Measurements from ENCODE around the gene ZNF217.
"Not testable (repeated sequence)": the region's sequence is repeated elsewhere in the genome, so short reads cannot be mapped to it uniquely, and the experiment has no call there.

ZNF217 gene

GRCh38 chr20:53621482-53622246, 28.0 kb upstream of the ZNF217 start:
- no peak for DNase-seq

DNA sequence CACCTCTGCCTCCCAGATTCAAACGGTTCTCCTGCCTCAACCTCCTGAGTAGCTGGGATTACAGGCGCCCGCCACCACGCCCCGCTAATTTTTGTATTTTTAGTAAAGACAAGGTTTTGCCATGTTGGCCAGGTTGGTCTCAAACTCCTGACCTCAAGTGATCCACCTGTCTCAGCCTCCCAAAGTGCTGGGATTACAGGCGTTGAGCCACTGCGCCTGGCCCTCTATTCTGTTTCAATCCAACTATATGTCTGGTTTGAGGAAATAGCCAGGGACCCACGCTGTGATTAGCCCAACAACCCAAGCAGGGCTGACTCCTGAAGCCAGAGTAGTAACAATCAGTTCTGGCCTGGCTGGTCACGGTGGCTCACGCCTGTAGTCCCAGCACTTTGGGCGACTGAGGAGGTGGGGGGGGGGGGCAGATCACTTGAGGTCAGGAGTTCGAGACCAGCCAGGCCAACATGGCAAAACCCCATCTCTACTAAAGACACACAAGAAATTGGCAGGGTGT, 24.9 kb upstream of the ZNF217 start:
- DNase-seq: not testable (repeated sequence)

- DNase-seq: no peak
Measured at GRCh38 chr20:53617791-53618489, 24.3 kb upstream of the ZNF217 start.

DNA sequence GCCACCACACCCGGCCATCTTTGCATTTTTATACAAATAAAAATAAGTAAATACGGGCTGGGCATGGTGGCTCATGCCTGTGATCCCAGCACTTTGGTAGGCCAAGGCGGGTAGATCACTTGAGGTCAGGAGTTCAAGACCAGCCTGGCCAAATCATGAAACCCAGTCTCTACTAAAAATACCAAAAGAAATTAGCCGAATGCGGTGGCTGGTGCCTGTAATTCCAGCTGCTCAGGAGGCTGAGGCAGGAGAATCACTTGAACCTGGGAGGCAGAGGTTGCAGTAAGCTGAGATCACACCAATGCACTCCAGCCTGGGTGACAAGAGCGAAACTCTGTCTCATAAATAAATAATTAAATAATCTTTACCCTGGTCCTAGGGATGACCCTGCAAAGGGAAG, 22.9 kb upstream of the ZNF217 start:
- not testable (repeated sequence) for DNase-seq

DNA sequence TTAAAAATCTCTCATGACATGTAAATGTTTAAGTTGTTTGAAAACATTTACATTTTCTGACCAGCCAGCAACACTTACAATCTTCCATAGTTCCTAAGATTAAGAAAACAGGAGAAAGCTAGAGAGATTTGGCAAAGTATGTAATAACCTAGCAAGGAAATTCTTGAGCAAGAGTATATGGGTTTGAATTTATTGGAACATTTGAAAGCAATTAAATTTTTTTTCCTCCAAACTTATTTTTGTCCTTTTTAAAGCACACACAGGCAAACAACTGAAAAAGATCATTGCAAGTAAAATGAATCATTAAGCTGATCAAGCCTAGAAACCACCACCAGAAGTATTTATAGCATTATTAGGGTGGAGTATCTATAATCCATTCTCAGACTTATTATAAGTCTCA, 20.1 kb upstream of the ZNF217 start:
- no peak for DNase-seq

- not testable (repeated sequence) for DNase-seq
Measured at GRCh38 chr20:53612289-53612688, 18.6 kb upstream of the ZNF217 start.

DNA sequence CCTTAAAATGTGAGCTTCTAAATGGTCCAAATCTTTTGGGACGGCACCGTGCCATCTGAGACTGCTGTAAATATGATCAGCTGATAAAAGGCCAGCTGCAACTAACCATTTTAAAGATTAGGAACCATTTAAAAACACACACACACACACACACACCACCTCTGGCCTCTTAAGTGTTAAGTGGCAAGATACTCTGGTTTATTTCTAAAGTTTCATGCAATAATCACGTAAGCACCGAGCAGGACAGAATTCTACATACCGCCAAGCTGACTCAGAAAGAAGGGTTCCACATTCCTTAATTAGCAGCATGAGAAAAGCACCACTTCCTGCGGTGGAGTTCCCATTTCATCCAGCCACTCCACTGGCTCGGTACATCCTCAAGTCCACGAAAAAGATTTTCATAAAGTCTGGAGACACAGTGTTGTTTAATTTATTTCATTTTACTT, 17.8 kb upstream of the ZNF217 start:
- DNase-seq: no peak

DNA sequence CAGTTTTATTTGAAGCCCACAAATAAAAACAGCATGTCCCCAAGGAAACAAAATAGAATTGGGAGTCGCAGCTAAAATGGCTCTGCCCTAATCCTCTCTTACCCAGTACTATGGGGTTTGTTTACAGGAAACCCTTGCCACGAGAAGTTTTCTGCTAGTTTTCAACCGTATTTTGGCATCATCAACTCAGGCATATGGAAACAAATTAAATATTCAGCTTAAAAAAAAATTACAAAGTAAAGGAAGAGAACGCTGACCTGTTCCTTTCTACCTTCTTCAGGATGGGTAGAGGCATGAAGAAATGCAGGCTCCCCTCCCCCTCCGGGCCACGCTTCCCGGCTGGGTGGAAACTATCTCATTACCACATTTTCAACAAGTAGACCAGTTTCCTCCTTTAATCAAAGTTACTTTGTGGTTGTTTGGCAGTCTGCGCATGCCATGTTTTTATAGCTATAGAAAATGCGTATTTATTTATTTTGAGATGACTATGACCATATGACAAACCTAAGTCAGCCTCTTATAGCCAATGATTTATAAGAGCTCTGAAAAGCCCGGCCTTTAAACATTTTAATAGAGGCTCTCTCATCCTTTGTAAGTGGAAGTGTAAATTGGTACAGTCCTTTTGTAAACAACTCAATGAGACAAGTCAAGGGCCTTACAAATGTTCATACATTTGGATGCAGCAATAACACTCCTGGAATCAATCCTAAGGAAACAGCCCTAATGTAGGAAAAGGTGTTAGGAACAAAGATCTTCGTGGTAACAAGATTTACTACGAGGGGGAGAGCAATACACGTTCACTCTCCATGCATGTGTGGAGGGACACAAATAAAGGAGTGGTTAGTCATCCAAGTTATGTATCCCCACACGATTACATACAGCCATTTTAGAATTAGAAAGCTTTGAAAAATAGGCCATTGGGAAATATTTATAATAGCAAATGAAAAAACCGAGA, 16.1 kb upstream of the ZNF217 start:
- DNase-seq: no peak

GRCh38 chr20:53608456-53609452, 15.1 kb upstream of the ZNF217 start:
- DNase-seq: no peak

GRCh38 chr20:53608071-53608455, 14.4 kb upstream of the ZNF217 start:
- DNase-seq: no peak

DNA sequence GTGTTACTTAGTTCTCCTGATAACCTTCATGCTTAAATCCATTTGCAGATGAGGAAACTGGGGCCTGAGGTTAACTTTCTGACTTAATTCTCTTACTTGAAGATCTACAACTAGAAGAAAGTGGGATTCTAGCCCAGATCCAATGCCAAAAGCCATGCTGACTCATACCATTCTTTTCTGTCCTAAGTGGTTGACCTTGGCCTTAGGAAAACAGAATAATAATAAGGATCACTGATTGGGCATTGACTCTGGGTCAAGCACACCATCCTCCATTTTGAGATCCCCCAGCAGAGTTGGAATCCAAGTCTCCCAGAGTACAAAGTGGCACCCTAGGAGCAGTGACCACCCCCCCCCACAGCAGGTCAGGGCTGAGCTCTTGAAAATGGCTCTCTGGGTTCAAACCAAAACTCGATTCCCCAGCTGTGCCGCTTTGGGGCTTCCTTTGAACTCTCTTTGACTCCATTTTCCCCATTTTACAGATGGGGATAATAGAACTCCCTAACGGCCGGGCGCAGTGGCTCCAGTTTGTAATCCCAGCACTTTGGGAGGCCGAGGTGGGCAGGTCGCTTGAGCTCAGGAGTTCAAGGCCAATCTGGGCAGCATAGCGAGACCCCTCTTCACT, 12.8 kb upstream of the ZNF217 start:
- no peak for DNase-seq

- DNase-seq: not testable (repeated sequence)
Measured at GRCh38 chr20:53605401-53605800, 11.8 kb upstream of the ZNF217 start.

- DNase-seq: not testable (repeated sequence)
Measured at GRCh38 chr20:53604846-53605245, 11.2 kb upstream of the ZNF217 start.

DNA sequence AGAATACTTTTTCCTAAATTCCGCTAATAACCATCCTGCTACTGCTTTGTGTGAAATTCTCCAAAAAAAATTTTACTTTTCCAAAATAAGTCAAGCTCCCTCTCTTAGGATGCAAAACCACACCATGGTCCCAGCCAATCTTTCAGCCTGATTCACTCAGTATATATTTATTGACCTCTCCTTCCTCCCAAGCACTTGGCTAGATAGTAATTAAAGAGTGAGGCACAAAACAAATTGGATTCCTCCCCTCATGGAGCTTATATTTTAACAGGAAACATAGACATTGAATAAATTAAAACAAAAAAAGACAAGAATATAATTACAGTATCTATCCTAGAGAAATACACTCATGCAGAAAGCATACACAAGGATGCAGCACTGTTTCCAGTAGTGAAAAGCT, 9.0 kb upstream of the ZNF217 start:
- no peak for DNase-seq

DNA sequence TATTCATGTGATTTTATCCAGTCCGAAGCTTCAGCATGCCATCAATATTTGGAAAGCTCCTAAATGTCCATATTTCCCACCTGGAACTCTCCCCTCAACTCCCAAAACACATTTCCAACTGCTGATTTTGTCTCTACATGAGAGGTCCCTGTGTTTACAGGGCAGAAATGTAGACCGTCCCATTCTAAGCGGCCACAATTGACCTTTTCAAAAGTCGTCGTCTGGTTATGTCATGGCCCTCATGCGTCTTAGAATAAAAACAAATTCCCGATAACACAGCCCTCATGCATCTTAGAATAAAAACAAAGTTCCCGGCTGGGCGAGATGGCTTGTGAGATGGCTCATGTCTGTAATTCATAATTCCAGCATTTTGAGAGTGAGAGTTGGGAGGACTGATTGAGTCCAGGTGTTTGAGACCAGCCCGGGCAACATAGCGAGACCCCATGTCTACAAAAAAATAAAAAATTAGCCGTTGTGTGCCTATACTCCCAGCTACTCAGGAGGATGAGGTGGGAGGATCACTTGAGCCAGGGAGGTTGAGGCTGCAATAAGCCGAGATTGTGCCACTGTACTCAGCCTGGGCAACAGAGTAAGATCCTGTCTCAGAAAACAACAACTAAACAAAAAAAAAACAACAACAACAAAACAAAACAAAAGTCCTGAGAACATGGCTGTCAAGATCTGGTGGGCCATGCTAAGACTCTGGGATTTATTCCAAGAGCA, 6.4 kb upstream of the ZNF217 start:
- no peak for DNase-seq

GRCh38 chr20:53599378-53599777, 5.7 kb upstream of the ZNF217 start:
- no peak for DNase-seq

DNA sequence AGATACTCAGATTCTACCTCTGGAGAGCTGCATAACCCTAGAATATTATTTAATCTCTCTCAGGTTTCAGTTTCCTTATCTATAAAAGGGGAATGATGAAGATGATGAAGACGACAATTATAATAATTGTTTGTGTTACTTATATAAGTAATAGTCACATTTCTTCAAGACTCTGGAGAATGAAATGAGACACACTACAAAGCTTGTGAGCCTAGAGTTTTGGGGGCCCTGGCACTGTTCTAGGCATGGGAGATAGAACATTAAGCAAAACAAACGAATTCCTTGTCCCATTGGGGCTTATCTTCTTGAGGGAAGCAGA, 5.4 kb upstream of the ZNF217 start:
- DNase-seq: no peak

- DNase-seq: no peak
Measured at GRCh38 chr20:53598140-53599043, 4.8 kb upstream of the ZNF217 start.

DNA sequence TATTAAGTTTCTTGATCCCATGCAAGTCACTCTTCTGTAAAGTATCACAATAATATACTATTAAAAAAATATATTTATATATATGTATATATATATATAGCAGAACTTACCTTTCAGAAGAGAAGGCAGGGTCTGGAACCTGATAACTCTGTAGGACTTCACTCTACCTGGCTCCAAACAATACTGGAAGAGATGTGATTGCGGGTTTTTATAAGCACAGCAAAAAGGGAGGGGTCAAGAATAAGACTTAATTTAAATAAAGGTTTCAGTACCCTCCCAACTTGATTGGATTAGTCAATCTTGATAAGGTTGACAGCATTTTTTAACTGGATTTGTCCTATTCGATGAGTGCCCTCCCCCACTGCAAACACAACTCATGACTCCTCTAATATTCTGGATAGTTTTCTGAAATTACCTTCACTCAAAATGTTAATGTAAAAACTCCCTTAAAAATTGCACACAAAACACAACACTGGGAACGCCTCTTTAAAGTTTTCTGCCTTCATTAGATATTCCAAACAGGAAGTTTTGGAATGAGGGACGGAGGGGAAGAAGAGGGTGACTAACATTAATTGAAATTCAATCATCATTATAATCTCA, 4.0 kb upstream of the ZNF217 start:
- DNase-seq: no peak

Measured in retina (tissue), 1 donor.